ENCODE data around the gene WDR41. TPM values are rescaled to one million over a fixed set of nuclear protein-coding genes. Genes with fewer than 3 reads are reported as not detected.
"Not testable (repeated sequence)": the region's sequence is repeated elsewhere in the genome, so short reads cannot be mapped to it uniquely, and the experiment has no call there.

WDR41 gene
- polyA plus RNA-seq, 4 donors, result 50.5 to 61.1 (median 60.1) TPM

- DNase-seq (ENCODE audit: low read depth in 4 of 4, low spot score in 3 of 4), result no peak
Observed at GRCh38 chr5:77413049-77413448, 79.1 kb downstream of the WDR41 start.

DNA sequence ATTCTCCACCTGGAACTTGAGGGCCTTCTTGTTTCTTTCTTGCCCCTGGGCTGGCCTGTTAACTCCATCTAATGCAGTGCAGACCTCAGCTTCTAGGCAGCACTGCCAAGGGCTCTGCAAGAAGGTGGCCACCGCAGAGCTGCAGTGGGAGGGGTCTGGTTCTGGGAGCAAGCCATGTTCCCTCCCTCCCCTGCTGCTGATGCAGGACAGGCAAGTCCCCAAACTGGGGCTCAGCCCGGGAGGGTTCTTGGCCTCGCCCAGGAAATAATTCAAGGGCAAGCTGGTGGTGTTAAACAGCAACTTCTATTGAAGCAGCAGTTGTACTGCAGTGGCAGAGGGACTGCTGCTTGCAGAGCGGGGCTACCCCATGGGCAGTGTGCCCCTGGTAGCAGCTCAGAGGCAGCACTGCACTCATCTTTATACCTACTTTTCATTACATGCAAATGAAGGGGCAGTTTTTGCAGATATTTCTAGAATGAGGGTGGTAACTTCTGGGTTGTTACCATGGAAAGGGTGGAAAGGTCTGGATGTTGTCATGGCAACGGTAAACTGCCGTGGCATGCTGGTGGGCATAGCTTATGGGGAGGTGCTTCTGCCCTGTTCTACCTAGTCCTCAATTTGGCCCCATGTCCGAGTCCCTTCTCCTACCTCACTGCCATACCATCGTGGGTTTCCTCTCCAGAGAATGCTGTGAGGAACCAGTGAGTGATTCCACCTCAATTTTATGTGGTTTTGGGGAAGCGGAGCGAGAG lies 82.1 kb downstream of the WDR41 start:
- no peak for DNase-seq (ENCODE audit: low read depth in 4 of 4, low spot score in 3 of 4)

DNA sequence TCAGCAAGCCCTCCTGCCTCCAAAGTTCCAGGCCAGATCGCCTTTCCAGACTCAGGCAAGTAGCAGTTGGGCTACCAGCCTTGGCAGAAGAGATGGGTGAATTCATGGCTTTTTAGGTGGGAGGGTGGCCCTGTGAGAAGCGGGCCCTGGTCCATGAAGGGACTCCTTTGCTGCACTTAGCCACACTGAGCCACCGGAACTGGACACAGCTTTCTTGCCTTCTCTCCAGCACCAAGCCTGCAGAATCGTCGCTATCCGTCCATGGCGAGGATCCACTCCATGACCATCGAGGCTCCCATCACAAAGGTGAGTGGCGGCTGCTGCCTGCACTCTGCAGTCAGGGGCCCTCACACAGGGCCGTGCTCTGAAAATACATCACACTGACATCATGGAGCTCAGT lies 85.0 kb downstream of the WDR41 start:
- DNase-seq (ENCODE audit: low read depth in 4 of 4, low spot score in 3 of 4), result no peak

- DNase-seq (ENCODE audit: low read depth in 4 of 4, low spot score in 3 of 4), result no peak
Observed at GRCh38 chr5:77402796-77403195, 89.3 kb downstream of the WDR41 start.

DNA sequence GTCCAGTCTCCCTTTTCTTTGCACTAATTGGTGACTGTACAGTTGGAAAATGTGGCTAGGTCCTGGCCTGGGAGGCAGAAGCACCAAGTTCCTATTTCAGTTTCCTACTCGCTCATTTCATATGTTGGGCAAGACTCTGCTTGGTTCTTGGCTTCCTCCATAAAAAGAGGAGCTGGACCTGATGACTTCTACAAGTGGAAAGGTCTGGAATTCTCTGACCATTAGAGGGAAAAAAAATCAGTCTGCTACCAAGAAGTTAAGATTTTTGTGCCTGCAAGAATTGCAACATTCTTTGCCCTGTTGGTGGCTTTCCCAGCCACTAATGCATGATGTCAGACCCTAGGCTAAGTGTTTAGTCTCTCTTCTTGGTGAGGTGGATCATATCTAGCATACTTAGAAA lies 91.5 kb downstream of the WDR41 start:
- DNase-seq (ENCODE audit: low read depth in 4 of 4, low spot score in 3 of 4), result no peak

DNA sequence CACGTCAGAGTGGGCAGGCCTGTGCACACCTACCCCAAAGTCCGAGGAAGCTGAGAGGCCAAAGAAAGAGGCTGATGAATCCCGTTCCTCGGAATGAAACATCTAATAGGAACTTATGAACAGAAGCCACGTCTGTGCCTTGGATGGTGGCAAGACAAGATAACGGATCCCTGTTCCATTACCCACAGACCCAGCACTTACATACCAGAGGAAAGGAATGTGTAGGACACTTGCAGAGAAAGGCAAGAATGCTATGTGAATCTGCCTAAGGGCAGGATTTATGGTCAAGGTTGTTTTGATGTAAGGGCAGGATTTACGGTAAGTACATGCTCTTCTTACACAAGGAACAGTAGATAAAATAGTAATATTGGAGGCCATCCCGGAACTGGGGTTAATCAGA lies 93.2 kb downstream of the WDR41 start:
- DNase-seq (ENCODE audit: low read depth in 4 of 4, low spot score in 3 of 4), result no peak

GRCh38 chr5:77398458-77398857 lies 93.7 kb downstream of the WDR41 start:
- DNase-seq (ENCODE audit: low read depth in 4 of 4, low spot score in 3 of 4), result no peak

DNA sequence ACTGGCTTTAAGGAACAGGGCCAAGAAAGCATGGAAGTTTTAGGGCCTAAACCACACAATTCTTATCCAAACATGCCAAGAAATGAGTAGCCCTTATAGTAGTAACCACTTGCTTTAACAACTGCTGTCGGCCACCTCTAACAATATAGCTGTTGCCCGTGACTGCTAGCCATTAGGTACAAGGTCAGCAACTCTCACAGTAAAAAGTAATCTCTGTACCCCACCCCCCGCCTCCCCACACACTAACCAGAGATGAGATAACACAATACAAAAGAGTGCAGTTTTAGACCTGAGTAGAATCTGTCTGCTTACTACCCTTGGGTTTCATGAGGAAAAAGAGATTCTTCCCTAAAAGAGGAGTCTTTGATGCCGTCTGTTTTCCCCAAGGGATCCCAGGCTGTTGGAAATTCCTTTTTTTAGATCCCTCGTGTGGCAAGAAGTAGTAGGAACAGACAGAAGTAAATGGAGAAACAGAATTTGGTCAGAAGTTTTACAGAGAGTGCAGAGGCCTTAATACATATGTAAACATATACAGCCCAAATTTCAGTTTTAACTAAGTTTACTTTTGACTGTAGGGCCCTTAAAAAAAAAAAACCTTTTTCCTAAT lies 94.3 kb downstream of the WDR41 start:
- DNase-seq (ENCODE audit: low read depth in 4 of 4, low spot score in 3 of 4), result no peak

DNA sequence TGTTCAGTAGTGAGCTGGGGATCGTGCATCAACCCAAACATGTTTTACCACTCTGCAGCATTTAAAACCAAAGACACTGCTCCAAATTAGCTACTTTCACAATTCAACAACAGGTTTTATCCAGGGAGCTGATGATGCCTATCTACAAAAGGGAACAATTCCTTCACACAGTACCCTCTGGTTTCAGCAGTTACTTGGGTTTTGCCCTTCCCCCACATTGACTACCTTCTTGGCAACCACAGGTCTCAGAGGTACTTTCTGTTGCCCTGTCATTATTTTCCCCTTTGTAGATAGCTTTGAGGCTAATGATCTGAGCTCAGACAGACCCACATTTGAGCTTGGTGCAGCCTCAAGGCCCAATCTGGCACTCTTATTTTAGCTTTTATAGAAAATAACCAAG lies 96.1 kb downstream of the WDR41 start:
- DNase-seq (ENCODE audit: low read depth in 4 of 4, low spot score in 3 of 4), result no peak

- DNase-seq (ENCODE audit: low read depth in 4 of 4, low spot score in 3 of 4), result no peak
Observed at GRCh38 chr5:77394064-77394715, 97.9 kb downstream of the WDR41 start.

DNA sequence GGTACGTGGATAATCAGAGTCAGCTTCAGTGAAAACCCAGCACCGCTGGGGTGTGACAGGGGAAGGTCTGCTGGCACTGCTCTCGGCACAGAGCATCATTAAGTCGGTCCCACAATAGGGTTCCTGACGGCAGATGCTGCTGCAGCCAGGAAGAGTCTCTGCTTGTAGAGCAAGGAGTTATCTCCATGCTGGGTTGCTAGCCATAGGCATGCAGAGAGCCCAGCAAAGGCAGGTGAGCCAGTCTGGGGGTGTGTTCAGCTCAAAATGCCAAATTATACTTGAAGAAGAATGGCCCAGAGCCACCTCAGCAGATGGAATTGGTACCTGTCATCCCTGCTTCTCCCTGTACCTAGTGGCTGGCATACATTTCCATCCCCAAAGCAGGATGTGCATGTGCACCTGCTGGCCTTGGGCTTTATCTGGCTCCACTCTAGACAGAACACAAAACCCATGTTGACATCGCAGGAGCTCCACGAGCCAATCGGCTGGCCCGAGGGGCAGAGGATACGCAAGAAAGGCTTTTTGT lies 100.8 kb downstream of the WDR41 start:
- DNase-seq (ENCODE audit: low read depth in 4 of 4, low spot score in 3 of 4), result no peak

DNA sequence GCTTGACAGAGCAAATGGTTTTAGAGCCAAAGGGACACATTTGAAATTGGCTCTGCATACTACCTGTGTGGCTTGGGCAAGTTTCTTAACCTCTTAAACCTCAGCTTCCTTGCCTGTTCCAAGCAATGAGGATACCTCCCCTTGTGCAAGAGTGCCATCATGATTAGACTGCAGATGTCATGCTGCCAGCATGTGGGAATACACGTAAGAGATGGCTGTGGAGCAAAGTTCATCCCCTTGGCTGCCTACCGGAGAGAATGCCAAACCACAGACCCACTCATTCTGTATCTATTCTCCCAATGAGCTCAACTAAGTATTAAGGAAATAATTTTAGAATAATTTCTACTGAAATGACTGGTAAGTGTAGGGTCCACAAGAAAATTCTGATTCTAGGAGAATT lies 101.3 kb downstream of the WDR41 start:
- DNase-seq (ENCODE audit: low read depth in 4 of 4, low spot score in 3 of 4), result no peak

GRCh38 chr5:77390221-77390620 lies 101.9 kb downstream of the WDR41 start:
- DNase-seq (ENCODE audit: low read depth in 4 of 4, low spot score in 3 of 4), result no peak

DNA sequence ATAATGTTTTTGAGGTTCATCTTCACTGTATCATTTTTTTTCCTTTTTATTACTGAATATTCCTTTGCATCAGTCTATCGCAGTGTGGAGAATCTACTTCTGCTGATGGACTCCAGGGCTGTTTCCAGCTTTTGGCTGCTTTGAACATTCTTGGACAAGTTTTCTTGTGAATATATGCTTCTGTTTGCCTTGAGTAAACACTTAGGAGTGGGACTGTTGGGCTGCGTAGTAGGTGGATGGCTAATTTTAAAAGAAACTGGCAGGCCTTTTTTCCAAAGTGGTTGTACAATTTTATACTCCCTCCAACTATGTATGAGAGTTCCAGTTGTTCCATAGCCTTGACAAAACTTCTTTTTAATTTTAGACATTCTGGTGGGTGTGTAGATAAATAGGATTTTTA lies 102.4 kb downstream of the WDR41 start:
- DNase-seq (ENCODE audit: low read depth in 4 of 4, low spot score in 3 of 4), result no peak

GRCh38 chr5:77386340-77386739 lies 105.8 kb downstream of the WDR41 start:
- not testable (repeated sequence) for DNase-seq (ENCODE audit: low read depth in 4 of 4, low spot score in 3 of 4)

DNA sequence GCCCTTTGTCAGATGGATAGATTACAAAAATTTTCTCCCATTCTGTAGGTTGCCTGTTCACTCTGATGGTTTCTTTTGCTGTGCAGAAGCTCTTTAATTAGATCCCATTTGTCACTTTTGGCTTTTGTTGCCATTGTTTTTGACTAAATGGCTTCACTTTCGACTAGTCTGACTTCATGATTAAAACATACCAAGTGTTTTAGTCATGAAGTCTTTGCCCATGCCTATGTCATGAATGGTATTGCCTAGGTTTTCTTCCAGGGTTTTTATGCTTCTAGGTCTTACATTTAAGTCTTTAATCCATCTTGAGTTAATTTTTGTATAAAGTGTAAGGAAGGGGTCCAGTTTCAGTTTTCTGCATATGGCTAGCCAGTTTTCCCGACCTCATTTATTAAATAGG lies 108.8 kb downstream of the WDR41 start:
- not testable (repeated sequence) for DNase-seq (ENCODE audit: low read depth in 4 of 4, low spot score in 3 of 4)

Other genes with a start within 250 kb of the WDR41 start
- not detected for gene OTP, start 146.4 kb upstream of the WDR41 start, polyA plus RNA-seq (ENCODE audit: insufficient read length in 4 of 4)

All from right renal pelvis (tissue), 4 donors.